Left lung (tissue), 10 donors: ENCODE results near the gene NFATC1. TPM values are rescaled to one million over a fixed set of nuclear protein-coding genes. Genes with fewer than 3 reads are reported as not detected.

Source experiments
- ATAC-seq: fragments of 200-7000 bp; cut with Tn5 transposase; one replicate; pipeline ENCODE4 v1.9.1; 2020; ENCODE audit warnings: moderate library complexity
- DNase-seq, 4 donors: peaks; one replicate each; pipeline ENCODE4 v3.0.0-alpha.2; 2013 to 2020
- H3K27ac ChIP-seq, 2 donors: fragments of 200-600 bp; sonication (generic) in 1 of 2; one replicate each; pipeline versions ENCODE4 v1.5.0 to v1.8.0; 2020 to 2021
- H3K27me3 ChIP-seq, 2 donors: fragments of 200-600 bp; sonication (generic) in 1 of 2; one replicate each; pipeline versions ENCODE4 v1.5.0 to v1.8.0; 2020 to 2021
- H3K36me3 ChIP-seq, 2 donors: fragments of 200-600 bp; sonication (generic) in 1 of 2; one replicate each; pipeline versions ENCODE4 v1.5.0 to v1.8.0; 2020 to 2021
- H3K4me1 ChIP-seq, 2 donors: fragments of 200-600 bp; one replicate each; pipeline ENCODE4 v1.8.0; 2021
- H3K4me3 ChIP-seq, 2 donors: fragments of 200-600 bp; sonication (generic) in 1 of 2; one replicate each; pipeline versions ENCODE4 v1.5.0 to v1.8.0; 2020 to 2021; ENCODE audit warnings: mild to moderate bottlenecking in 1 of 2
- H3K9me3 ChIP-seq, 2 donors: fragments of 200-600 bp; sonication (generic) in 1 of 2; one replicate each; pipeline versions ENCODE4 v1.5.0 to v1.8.0; 2020 to 2021
- CTCF ChIP-seq, 2 donors: fragments of 200-600 bp; sonication (generic) in 1 of 2; IDR thresholded peaks; one replicate each; pipeline versions ENCODE4 v1.5.0 to v1.8.0; 2021; ENCODE audit warnings: antibody characterized with exemption in 2 of 2
- intact Hi-C, 2 donors: fragments of 100-400 bp; cut with DNase I; formaldehyde crosslinking; loops; one replicate each; pipeline versions ENCODE4 v1.11.2 to v1.14.2; 2022
- polyA plus RNA-seq, 6 donors: library from polyadenylated mRNA; unstranded; fragments of 120-200 nt; gene quantifications; one replicate each; pipeline ENCODE4 v1.2.1, GENCODE V29; 2013; ENCODE audit not compliant: insufficient read length in 6 of 6
- total RNA-seq, 2 donors: library from RNA; stranded (reverse); fragmentation: NEBNext Ultra II Directional; extraction: Animal tissue kit (Norgen Biotek cat#: 25700); gene quantifications; one replicate each; pipeline ENCODE4 v1.2.1, GENCODE V29; 2021
- donor health status: DM: no; HTN: yes; CAD: no.
- donor health status: DM: no; HTN: no; CAD: no.

NFATC1 gene
- total and polyA plus RNA-seq, 8 donors: 6.5 to 17.1 (median 8.0) TPM

DNA sequence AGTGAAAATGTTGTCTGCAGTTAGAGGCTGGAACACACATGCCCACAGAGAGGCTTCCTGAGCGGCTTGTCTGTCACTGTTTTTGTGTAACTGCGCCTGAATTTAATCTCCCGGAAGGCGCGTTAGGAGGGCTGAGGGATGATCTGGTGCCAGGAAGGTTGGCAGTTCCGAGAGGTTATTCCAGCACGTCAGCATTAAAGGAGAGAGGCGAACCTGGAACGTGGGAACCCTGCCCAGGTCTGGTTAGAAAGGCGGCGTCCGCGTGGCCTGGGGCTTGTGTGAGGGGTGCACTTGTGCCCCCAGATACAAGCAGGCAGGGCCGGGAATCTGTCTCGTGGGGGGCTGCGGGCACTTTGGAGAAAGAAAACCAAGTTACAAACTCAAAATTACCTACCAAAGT lies 75.3 kb downstream of the NFATC1 start:
- intact Hi-C loops: no loop called here
- ATAC-seq: no peak

GRCh38 chr18:79471597-79471996 lies 75.9 kb downstream of the NFATC1 start:
- Histone ChIP-seq H3K4me1 (no peaks in the 10 kb centered on the region), H3K9me3 (peaks cover 0 to 5% of the 10 kb centered on the region in 2 donors), H3K36me3 (peaks cover 0 to 44% of the 10 kb centered on the region in 2 donors), H3K27me3 (no peaks in the 10 kb centered on the region), H3K4me3 (no peak overlapping the region), H3K27ac (no peak overlapping the region)
- TF ChIP-seq CTCF (IDR thresholded peaks at IDR 0.05): no peak
- intact Hi-C loops: no loop called here
- no peak for DNase-seq
- ATAC-seq: no peak

More for the DNA sequence above, 75.3 kb downstream of the NFATC1 start:
- H3K36me3 ChIP-seq: peaks cover 0 to 44% of the 10 kb centered on the region in 2 donors
- H3K27me3 ChIP-seq: no peaks in the 10 kb centered on the region
- no peak overlapping the region for H3K27ac ChIP-seq
- peaks cover 0 to 5% of the 10 kb centered on the region in 2 donors for H3K9me3 ChIP-seq
- DNase-seq: no peak
- no peak for TF ChIP-seq CTCF (IDR thresholded peaks at IDR 0.05)
- no peak overlapping the region for H3K4me3 ChIP-seq
- H3K4me1 ChIP-seq: no peaks in the 10 kb centered on the region

DNA sequence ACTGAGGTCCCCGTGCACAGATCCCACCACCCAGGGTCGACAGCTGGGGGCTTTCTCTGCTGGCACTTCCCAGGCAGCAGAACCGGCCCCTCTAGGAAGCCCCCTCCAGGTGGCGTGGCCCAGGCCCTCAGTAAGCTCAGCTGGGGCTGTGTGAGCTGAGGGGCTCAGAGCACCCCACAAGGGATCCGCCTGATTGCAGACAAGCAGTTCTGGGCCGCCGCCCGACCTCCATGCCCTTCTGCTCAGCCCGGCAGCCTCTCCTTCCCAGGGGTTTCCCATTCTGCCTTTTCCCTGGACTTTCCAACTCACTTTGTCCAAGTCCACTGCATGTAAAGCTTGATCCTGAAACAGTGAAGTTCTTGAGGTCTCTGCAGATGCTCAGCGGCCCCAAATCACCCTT lies 76.4 kb downstream of the NFATC1 start:
- peaks cover 0 to 44% of the 10 kb centered on the region in 2 donors for H3K36me3 ChIP-seq
- ATAC-seq (no peak), DNase-seq (no peak)
- no peaks in the 10 kb centered on the region for H3K4me1 ChIP-seq
- H3K9me3 ChIP-seq: peaks cover 0 to 5% of the 10 kb centered on the region in 2 donors
- no peak for TF ChIP-seq CTCF (IDR thresholded peaks at IDR 0.05)
- H3K27ac ChIP-seq: no peak overlapping the region
- H3K4me3 ChIP-seq: no peak overlapping the region
- H3K27me3 ChIP-seq: no peaks in the 10 kb centered on the region
- intact Hi-C loops: no loop called here

DNA sequence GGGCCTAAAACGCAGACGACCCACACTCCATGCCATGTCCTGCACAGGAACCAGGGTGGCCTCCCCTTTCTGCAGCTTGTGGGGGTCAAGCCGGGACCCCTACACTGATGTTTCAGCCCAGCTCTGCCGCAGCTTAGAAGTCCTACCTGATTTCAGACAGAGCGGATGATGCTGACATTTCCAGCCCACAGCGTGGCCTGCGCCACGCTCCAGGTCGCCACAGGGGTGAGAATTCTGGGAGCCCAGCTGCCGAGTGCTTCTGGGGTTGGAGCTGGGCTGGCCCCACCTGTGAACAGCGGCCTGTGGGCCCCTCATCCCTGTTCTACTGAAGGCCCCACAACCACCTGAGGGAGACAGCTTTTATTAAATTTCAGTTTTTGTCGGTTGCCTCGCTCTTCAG lies 77.2 kb downstream of the NFATC1 start:
- ATAC-seq (no peak), DNase-seq (no peak)
- Histone ChIP-seq H3K4me1 (no peaks in the 10 kb centered on the region), H3K27me3 (no peaks in the 10 kb centered on the region), H3K27ac (no peak overlapping the region), H3K4me3 (no peak overlapping the region), H3K9me3 (peaks cover 0 to 5% of the 10 kb centered on the region in 2 donors), H3K36me3 (peaks cover 0 to 36% of the 10 kb centered on the region in 2 donors)
- no peak for TF ChIP-seq CTCF (IDR thresholded peaks at IDR 0.05)
- intact Hi-C loops: no loop called here

GRCh38 chr18:79476031-79476917 lies 80.5 kb downstream of the NFATC1 start:
- DNase-seq: peak in 1 of 4 donors; percentile 58
- ATAC-seq: no peak
- no peak for TF ChIP-seq CTCF (IDR thresholded peaks at IDR 0.05)
- intact Hi-C loops: no loop called here
- Histone ChIP-seq H3K9me3 (peaks cover 0 to 5% of the 10 kb centered on the region in 2 donors), H3K36me3 (peaks cover 0 to 14% of the 10 kb centered on the region in 2 donors), H3K27me3 (no peaks in the 10 kb centered on the region), H3K4me3 (no peak overlapping the region), H3K27ac (no peak overlapping the region), H3K4me1 (no peaks in the 10 kb centered on the region)
